K562 (cell line): ENCODE results near the gene SLC9A3.

Source experiments
- FOXK2 ChIP-seq, 2 experiments: fragments of 450-650 bp; IDR thresholded peaks in 1 of 2; conservative IDR thresholded peaks in 1 of 2; 2 replicates each; pipeline ENCODE4 v1.6.1; 2016; ENCODE audit warnings: low read depth in 2 of 2, mild to moderate bottlenecking in 1 of 2
- FOXM1 ChIP-seq, 2 experiments: fragments of 450-650 bp in 1 of 2; sonication (generic) in 1 of 2; formaldehyde crosslinking in 1 of 2; IDR thresholded peaks; 2 replicates each; pipeline versions ENCODE4 v1.6.1 to v1.9.0; 2017 to 2022; ENCODE audit warnings: low read depth in 2 of 2, mild to moderate bottlenecking in 2 of 2, missing genetic modification reagents in 1 of 2, moderate library complexity in 1 of 2
- GMEB1 ChIP-seq: fragments of 250-450 bp; sonication (Bioruptor Pico); IDR thresholded peaks from 2 replicates; pipeline ENCODE4 v1.4.0; 2020; ENCODE audit warnings: mild to moderate bottlenecking
- MEF2D ChIP-seq: conservative IDR thresholded peaks from 2 replicates; pipeline ENCODE4 v1.6.1; 2016; ENCODE audit warnings: low read depth, missing genetic modification characterization, missing compliant biosample characterization
- MLX ChIP-seq, 2 experiments: fragments of 450-650 bp in 1 of 2; sonication (generic) in 1 of 2; formaldehyde crosslinking; conservative IDR thresholded peaks; 2 replicates each; pipeline versions ENCODE4 v1.4.0 to v1.8.1; 2020 to 2022; ENCODE audit warnings: mild to moderate bottlenecking in 1 of 2, missing genetic modification reagents in 1 of 2
- NR3C1 ChIP-seq: sonication (generic); formaldehyde crosslinking; IDR thresholded peaks from 2 replicates; pipeline ENCODE4 v1.8.1; 2022; ENCODE audit warnings: missing genetic modification reagents
- SAP30 ChIP-seq: fragments of 200-600 bp; sonication (generic); IDR thresholded peaks from 2 replicates; pipeline ENCODE4 v1.6.1; 2012; ENCODE audit warnings: borderline replicate concordance, low read depth, mild to moderate bottlenecking, moderate library complexity, low read length, control low read depth, inconsistent platforms; ENCODE audit not compliant: insufficient read depth, poor library complexity, severe bottlenecking
- STAT5A ChIP-seq: IDR thresholded peaks from 2 replicates; pipeline ENCODE4 v1.6.1; 2012; ENCODE audit warnings: low read length, inconsistent platforms, borderline replicate concordance
- TBP ChIP-seq: optimal IDR thresholded peaks from 2 replicates; pipeline ENCODE3; 2011; ENCODE audit warnings: low read depth, low read length, improper control_type of control experiment

- TF ChIP-seq SAP30 (no peak), NR3C1 (no peak), FOXM1 (IDR thresholded peaks at IDR 0.05; ENCODE audit: low read depth) (no peak), FOXM1 (CRISPR knock-in tag; IDR thresholded peaks at IDR 0.05; ENCODE audit: low read depth) (no peak), MEF2D (tag) (no peak), MLX (CRISPR knock-in tag; conservative IDR thresholded peaks at IDR 0.05) (no peak), TBP (no peak), FOXK2 (conservative IDR thresholded peaks at IDR 0.05 in 1 of 2, IDR thresholded peaks at IDR 0.05 in 1 of 2; ENCODE audit: low read depth in 2 of 2) (no peak), GMEB1 (CRISPR knock-in tag) (no peak), STAT5A (no peak)
Measured at GRCh38 chr5:528629-529511, 4.6 kb upstream of the SLC9A3 start.
